IMR-90 (cell line): ENCODE data around the gene SYS1. TPM values are rescaled to one million over a fixed set of nuclear protein-coding genes. Genes with fewer than 3 reads are reported as not detected.

Experiments used
- ATAC-seq: fragments of 200-7000 bp; cut with Tn5 transposase; 2 replicates; pipeline ENCODE4 v1.9.1; 2020; ENCODE audit warnings: low read depth, mild to moderate bottlenecking, moderate library complexity
- BruUV-seq: library from RNA; stranded (reverse); fragments of 400-500 nt; replicated peaks from 2 replicates; lab custom pipeline; 2021; lab: Mats Ljungman, UMichigan
- CTCF ChIA-PET: fragments of 300-600 bp; formaldehyde crosslinking; extraction: SDS; loops from one replicate; lab custom pipeline; 2021; ENCODE audit warnings: antibody characterized with exemption; lab: Yijun Ruan, JAX
- POLR2A ChIA-PET: fragments of 300-600 bp; sonication (Branson Sonifier 250); formaldehyde crosslinking; loops from one replicate; lab custom pipeline; 2022; ENCODE audit warnings: antibody characterized with exemption; ENCODE audit not compliant: unreplicated experiment; lab: Charles Lee
- DNase-seq: peaks from one replicate; pipeline ENCODE4 v3.0.0; 2013
- H2AFZ ChIP-seq: replicated peaks from 2 replicates; pipeline ENCODE3; 2013; ENCODE audit warnings: low read length, mild to moderate bottlenecking; ENCODE audit not compliant: poor library complexity
- H2AK5ac ChIP-seq: 2 replicates; pipeline ENCODE4 v1.6.1; 2013; ENCODE audit warnings: low read depth, low read length, inconsistent platforms
- H2AK9ac ChIP-seq: replicated peaks from 2 replicates; pipeline ENCODE3; 2013; ENCODE audit warnings: mild to moderate bottlenecking, low read depth, low read length, moderate library complexity; ENCODE audit not compliant: poor library complexity
- H2BK120ac ChIP-seq: 2 replicates; pipeline ENCODE4 v1.6.1; 2013; ENCODE audit warnings: low read depth, low read length, inconsistent platforms
- H2BK15ac ChIP-seq: 3 replicates; pipeline ENCODE4 v1.6.1; 2013; ENCODE audit warnings: low read depth, low read length, inconsistent platforms
- H2BK20ac ChIP-seq: 2 replicates; pipeline ENCODE4 v1.6.1; 2013; ENCODE audit warnings: low read depth, mild to moderate bottlenecking, inconsistent platforms, low read length, moderate library complexity
- H2BK5ac ChIP-seq: 2 replicates; pipeline ENCODE4 v1.6.1; 2013; ENCODE audit warnings: mild to moderate bottlenecking, low read depth, low read length, inconsistent platforms; ENCODE audit not compliant: poor library complexity, severe bottlenecking
- H3K14ac ChIP-seq: replicated peaks from 2 replicates; pipeline ENCODE4 v1.6.1; 2013; ENCODE audit warnings: low read depth, low read length, inconsistent platforms
- H3K18ac ChIP-seq: 2 replicates; pipeline ENCODE4 v1.6.1; 2013; ENCODE audit warnings: low read depth, low read length, control low read depth
- H3K23ac ChIP-seq: 2 replicates; pipeline ENCODE4 v1.6.1; 2013; ENCODE audit warnings: low read depth, low read length, inconsistent platforms
- H3K27ac ChIP-seq: 2 replicates; pipeline ENCODE4 v1.5.1; 2013; ENCODE audit warnings: mild to moderate bottlenecking, control low read depth, low read length; ENCODE audit not compliant: insufficient read depth
- H3K27me3 ChIP-seq: 2 replicates; pipeline ENCODE4 v1.6.1; 2013; ENCODE audit warnings: low read length; ENCODE audit not compliant: control insufficient read depth, insufficient read depth
- H3K36me3 ChIP-seq: 2 replicates; pipeline ENCODE4 v1.6.1; 2013; ENCODE audit warnings: low read length, mixed read lengths; ENCODE audit not compliant: control insufficient read depth, insufficient read depth
- H3K4ac ChIP-seq: 2 replicates; pipeline ENCODE4 v1.6.1; 2013; ENCODE audit warnings: low read depth, low read length, inconsistent platforms
- H3K4me1 ChIP-seq: 2 replicates; pipeline ENCODE4 v1.6.1; 2013; ENCODE audit warnings: low read length, mixed read lengths; ENCODE audit not compliant: control insufficient read depth, insufficient read depth
- H3K4me2 ChIP-seq: 2 replicates; pipeline ENCODE4 v1.6.1; 2013; ENCODE audit warnings: low read depth, mild to moderate bottlenecking, control low read depth, low read length, moderate library complexity
- H3K4me3 ChIP-seq: 2 replicates; pipeline ENCODE4 v1.5.1; 2013; ENCODE audit warnings: low read depth, mild to moderate bottlenecking, control low read depth, low read length, moderate library complexity; ENCODE audit not compliant: insufficient read depth
- H3K56ac ChIP-seq: 2 replicates; pipeline ENCODE4 v1.6.1; 2013; ENCODE audit warnings: low read length, inconsistent platforms; ENCODE audit not compliant: insufficient read depth; ENCODE audit errors: extremely low read depth
- H3K79me1 ChIP-seq, 2 experiments: 2 replicates each; pipeline ENCODE4 v1.6.1; 2013; ENCODE audit warnings: low read length in 2 of 2, inconsistent platforms in 1 of 2, low read depth in 1 of 2
- H3K9ac ChIP-seq: 2 replicates; pipeline ENCODE4 v1.6.1; 2013; ENCODE audit warnings: low read depth, low read length, control low read depth
- H3K9me1 ChIP-seq: 2 replicates; pipeline ENCODE4 v1.6.1; 2013; ENCODE audit warnings: low read length, inconsistent platforms; ENCODE audit not compliant: insufficient read depth
- H3K9me3 ChIP-seq: 2 replicates; pipeline ENCODE4 v1.6.1; 2013; ENCODE audit warnings: low read length; ENCODE audit not compliant: control insufficient read depth, insufficient read depth
- H4K20me1 ChIP-seq: 2 replicates; pipeline ENCODE4 v1.6.1; 2013; ENCODE audit warnings: low read length, inconsistent platforms; ENCODE audit not compliant: insufficient read depth
- H4K5ac ChIP-seq: 2 replicates; pipeline ENCODE4 v1.6.1; 2013; ENCODE audit warnings: mild to moderate bottlenecking, low read depth, low read length, control low read depth
- H4K8ac ChIP-seq, 2 experiments: 2 replicates each; pipeline ENCODE4 v1.6.1; 2013; ENCODE audit warnings: low read depth in 2 of 2, low read length in 2 of 2, control low read depth in 1 of 2, inconsistent platforms in 1 of 2
- H4K91ac ChIP-seq: 2 replicates; pipeline ENCODE4 v1.6.1; 2013; ENCODE audit warnings: low read depth, low read length, inconsistent platforms; ENCODE audit not compliant: insufficient read depth
- MAZ ChIP-seq: IDR thresholded peaks from 2 replicates; pipeline ENCODE4 v1.6.1; 2012; ENCODE audit warnings: low read depth, mild to moderate bottlenecking, low read length, improper control_type of control experiment, moderate library complexity, borderline replicate concordance
- MXI1 ChIP-seq: IDR thresholded peaks from 2 replicates; pipeline ENCODE4 v1.6.1; 2012; ENCODE audit warnings: low read depth, mild to moderate bottlenecking, low read length, moderate library complexity, borderline replicate concordance
- WGBS, 2 experiments: methylation state at CpG; one replicate each; pipeline versions ENCODE4 v1.1.5 to v1.1.7; 2013; ENCODE audit warnings: missing lambda C conversion rate in 2 of 2; ENCODE audit not compliant: insufficient read length in 1 of 2; ENCODE audit errors: extremely low coverage in 2 of 2; 5-methylcytosine and 5-hydroxymethylcytosine counted together
- dilution Hi-C: fragments of 300-500 bp; cut with HindIII; formaldehyde crosslinking; loops from one replicate; pipeline ENCODE4 v1.14.3; 2018; ENCODE audit warnings: low sequenced_read_pairs; ENCODE audit not compliant: unreplicated experiment
- in situ Hi-C: fragments of 300-500 bp; cut with MboI; formaldehyde crosslinking; loops from 3 replicates; pipeline ENCODE4 v1.14.3; 2019; ENCODE audit warnings: low sequenced_read_pairs, inconsistent platforms, mixed read lengths
- intact Hi-C: fragments of 100-400 bp; cut with micrococcal nuclease; formaldehyde crosslinking; loops from 2 replicates; pipeline ENCODE4 v1.10.0; 2022
- polyA plus RNA-seq, 3 experiments: library from polyadenylated mRNA; depleted of rRNA; stranded (reverse); fragments of >200 nt; gene quantifications; 2 replicates each; pipeline ENCODE4 v1.2.3, GENCODE V29; 2012; ENCODE audit warnings: low replicate concordance in 1 of 3
- total RNA-seq: library from RNA; depleted of rRNA; stranded (reverse); fragments of >200 nt; gene quantifications from 2 replicates; pipeline ENCODE4 v1.2.3, GENCODE V29; 2012

Gene SYS1
- total and polyA plus RNA-seq, 2 of the 4 experiments (the other 2 are of a cell fraction) = 12.9 to 24.6 TPM

DNA sequence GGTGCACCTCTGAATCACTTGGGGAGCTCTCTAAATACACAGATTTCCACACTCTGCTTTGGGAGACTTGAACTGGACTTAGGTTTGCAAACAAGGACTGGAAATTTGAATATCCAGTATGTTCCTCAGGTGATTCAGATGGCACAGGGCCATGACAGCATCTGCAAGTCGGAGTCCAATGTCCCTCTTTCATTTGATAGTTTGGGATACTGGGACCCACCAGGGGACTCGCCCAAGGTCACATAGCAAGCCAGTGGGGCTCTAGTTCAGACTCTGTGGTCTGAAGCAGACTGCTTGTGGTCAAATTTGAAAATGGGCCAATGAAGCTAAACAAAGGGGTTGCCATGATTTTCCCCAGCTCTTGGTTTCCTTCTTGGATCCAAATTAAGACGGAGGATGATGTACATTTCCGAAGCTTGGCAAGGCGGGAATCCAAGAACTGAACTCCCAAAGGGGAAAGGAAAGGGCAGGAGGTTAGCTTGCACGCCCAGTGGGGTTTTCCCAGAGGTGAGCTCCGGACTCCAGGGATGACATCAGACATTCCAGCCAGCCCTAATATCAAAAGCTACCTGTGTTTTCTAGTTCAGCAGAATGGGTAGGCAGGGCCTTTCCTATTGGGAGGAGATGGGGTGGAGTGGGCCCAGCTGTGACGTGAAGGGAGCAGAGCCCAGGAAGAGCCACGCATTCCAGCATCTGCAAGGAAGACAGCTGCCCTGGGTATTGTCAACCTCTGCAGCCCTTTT is 3.4 kb upstream of the SYS1 start:
- TF ChIP-seq MAZ (no peak), MXI1 (no peak)
- H3K4me2 ChIP-seq = no peak overlapping the region
- WGBS, 2 experiments = 84% methylated on average over 4 of the region's 9 CpGs; no CpG with 5 or more reads in 1 of the 2 experiments
- H3K56ac ChIP-seq = no peak overlapping the region
- no peaks in the 10 kb centered on the region for H3K9me3 ChIP-seq
- H3K36me3 ChIP-seq = no peaks in the 10 kb centered on the region
- peak overlapping the region; percentile 68; the same call in 1 of the 2 replicates for H2BK120ac ChIP-seq
- H3K23ac ChIP-seq = peak overlapping the region; percentile 31; the same call in 1 of the 2 replicates
- H3K4me3 ChIP-seq = no peak overlapping the region
- no peak overlapping the region for H3K18ac ChIP-seq
- no peaks in the 10 kb centered on the region for H3K27me3 ChIP-seq
- CTCF ChIA-PET = interaction anchor here (0.7 to 1.9 kb wide), 3 partner anchors 14 to 77 kb away, joined by 3 to 5 read pairs (median 4); no protein-coding TSS in a partner anchor
- DNase-seq (no peak), ATAC-seq (no peak)
- no peak overlapping the region for H3K27ac ChIP-seq
- H4K20me1 ChIP-seq = peaks cover 5% of the 10 kb centered on the region; the same call in 1 of the 2 replicates
- intact Hi-C loops = loop anchor here (5.0 kb wide), 1 partner anchor 58 kb away; the partner anchor contains the start of gene PIGT
- H4K5ac ChIP-seq = no peak overlapping the region
- peak overlapping the region in 1 of 2 experiments; percentile 59; a peak in 1 of 4 replicates for H4K8ac ChIP-seq
- peaks cover 29% of the 10 kb centered on the region for H3K4me1 ChIP-seq
- peak overlapping the region; percentile 39; the same call in 2 of the 3 replicates for H2BK15ac ChIP-seq
- H3K14ac ChIP-seq = 0 out of 2 replicates have a peak overlapping the region, but pooled peaks have one; percentile 24
- H2BK5ac ChIP-seq = peak overlapping the region; percentile 30
- BruUV-seq = no TSS peak
- POLR2A ChIA-PET = no interaction called here
- in situ Hi-C loops = loop anchor here (5.0 kb wide), 1 partner anchor 78 kb away; no protein-coding TSS in a partner anchor
- no peak overlapping the region; the same call in 1 of the 2 replicates for H4K91ac ChIP-seq
- peaks cover 20% of the 10 kb centered on the region for H3K9me1 ChIP-seq
- H2AFZ ChIP-seq = no peak overlapping the region
- no peak overlapping the region for H2AK9ac ChIP-seq
- peak overlapping the region; percentile 18; the same call in 1 of the 2 replicates for H2BK20ac ChIP-seq
- dilution Hi-C loops = no loop called here
- H3K79me1 ChIP-seq = peaks cover 9 to 20% of the 10 kb centered on the region in 2 experiments; a peak in 3 of 4 replicates
- H3K4ac ChIP-seq = peak overlapping the region; percentile 39; the same call in 1 of the 2 replicates
- H2AK5ac ChIP-seq = peak overlapping the region; percentile 45; the same call in 1 of the 2 replicates
- H3K9ac ChIP-seq = no peak overlapping the region
